GM19193 (cell line): ENCODE results near the gene ANKRD10.

Experiments used
- POLR2A ChIP-seq: IDR thresholded peaks from 4 replicates; pipeline ENCODE4 v1.6.1; 2011; ENCODE audit not compliant: insufficient read depth, insufficient read length; ENCODE audit errors: extremely low read depth

The ANKRD10 gene

DNA sequence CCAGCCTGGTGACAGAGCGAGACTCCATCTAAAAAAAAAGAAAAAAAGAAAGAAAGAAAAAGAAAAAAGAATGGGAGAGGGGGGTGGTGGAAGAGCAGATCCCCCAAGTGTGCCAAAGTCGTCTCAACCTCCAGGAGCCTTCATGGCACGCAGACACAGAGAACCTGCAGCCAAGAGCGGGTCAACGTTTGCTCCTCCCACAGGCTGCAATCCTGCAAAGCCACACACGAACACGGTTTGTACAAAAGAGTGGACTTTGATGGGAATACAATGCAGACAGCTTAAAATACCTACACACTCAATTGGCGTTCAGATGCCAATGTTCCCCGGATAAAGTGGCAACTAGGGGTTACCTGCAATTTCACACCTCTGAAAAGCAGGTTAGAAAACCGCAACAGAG, 29.4 kb downstream of the ANKRD10 start:
- no peak for TF ChIP-seq POLR2A

DNA sequence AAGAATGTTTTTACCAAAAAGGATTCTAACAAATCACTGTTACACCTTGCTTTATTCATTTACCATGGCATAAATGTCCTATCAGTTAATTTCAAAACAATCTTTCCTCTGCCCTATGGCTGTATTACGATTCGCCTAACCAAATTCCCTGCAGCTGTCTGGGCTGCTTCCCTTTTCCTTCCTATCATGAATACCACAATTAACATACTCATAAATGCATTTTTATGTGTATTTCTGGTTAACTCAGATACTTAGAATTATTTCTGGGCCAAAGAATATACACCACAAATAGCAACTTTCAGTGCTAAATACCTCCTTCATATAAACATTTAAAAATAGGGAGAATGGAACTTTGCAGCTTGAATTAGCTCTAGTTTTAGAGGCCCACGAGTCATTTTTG, 30.4 kb downstream of the ANKRD10 start:
- no peak for TF ChIP-seq POLR2A

DNA sequence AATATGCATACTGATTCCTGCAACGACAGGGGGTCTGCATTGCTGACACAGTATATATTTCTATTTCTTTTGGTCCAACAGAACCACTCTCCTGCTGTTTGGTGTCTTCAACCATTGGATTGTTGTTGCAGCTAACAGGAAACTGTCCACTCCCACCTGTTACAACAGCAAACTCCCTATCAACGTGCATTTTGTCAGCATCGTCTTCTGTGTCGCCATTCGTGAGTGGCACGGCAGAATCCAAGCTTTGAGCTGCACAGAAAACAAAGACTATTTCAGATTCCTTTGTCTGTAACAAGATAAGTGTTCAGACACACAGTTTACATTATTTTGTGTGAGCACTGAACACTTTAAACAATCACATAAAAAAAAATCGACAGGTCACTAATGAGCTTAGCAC, 31.3 kb downstream of the ANKRD10 start:
- no peak for TF ChIP-seq POLR2A

DNA sequence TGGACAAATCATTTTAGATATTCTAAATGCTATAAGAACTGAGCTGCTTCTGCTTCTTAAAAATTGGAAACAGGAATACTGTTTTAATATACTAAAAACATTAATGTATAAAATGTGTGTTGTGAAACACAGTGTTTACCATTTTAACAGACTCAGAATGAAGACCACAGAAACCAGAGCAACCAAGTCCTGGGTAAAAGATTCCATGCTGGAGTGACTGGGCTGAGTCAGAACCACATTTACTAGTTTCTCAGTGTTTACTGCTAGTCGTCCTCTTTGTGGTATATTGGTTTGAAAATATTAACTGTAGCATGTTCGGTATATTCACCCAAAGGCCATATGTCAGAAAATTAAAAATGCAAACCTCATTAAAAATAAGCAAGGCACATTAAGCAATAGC, 31.9 kb downstream of the ANKRD10 start:
- TF ChIP-seq POLR2A: no peak

DNA sequence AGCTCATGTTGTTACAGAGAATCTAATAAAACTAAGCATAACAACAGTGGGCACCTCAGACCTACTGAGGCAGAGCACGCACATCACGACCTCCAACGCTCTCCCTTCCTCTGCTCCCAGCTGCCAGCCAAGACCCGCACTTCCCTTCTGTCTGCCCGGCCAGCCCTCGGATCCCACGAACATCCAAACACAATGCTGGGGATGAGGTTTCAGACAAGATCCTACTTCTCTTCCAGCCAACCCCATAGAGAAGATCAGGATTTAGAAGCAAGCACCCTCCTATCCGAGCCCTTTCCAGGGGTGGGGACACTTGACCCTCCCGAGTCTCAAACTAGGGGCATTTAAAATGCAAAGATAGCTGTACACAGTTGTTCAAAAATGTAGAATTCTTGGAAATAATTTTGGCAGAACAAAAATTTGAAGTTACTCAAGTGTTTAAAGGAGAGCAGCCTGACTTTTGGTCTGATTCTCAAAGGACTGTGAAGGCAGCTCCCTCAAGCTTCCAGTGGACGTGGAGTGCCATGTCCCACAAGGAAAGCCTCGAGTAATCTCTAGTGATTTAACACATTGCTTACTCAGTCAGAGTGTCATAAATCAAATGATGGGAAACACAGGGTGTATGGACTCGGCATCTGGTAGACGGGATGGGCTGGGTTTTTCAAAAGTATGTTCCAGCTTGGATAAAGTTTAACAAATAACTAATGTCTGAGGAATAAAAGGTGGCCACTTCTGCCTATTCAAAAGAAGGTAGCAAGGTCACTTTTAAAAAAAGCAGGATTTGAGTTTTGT, 32.8 kb downstream of the ANKRD10 start:
- no peak for TF ChIP-seq POLR2A

DNA sequence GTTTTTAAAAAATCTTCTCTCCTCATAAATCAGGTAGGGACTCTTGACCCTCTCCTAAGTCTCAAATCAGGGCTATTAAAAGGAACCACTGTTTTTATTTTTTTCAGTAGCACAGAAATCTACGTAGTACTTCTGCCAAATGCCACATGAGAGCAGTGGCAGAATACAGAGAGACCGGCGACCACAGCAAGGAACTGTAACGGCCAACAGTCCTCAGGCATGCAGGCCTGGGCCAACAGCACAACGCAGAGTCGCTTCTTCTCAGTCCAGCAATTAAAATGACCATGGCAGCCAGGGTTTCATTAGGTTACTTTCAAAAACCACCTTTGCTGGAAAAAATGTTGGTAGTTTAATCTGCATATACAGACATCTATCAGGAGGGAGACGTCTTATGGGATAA, 34.2 kb downstream of the ANKRD10 start:
- TF ChIP-seq POLR2A: no peak

DNA sequence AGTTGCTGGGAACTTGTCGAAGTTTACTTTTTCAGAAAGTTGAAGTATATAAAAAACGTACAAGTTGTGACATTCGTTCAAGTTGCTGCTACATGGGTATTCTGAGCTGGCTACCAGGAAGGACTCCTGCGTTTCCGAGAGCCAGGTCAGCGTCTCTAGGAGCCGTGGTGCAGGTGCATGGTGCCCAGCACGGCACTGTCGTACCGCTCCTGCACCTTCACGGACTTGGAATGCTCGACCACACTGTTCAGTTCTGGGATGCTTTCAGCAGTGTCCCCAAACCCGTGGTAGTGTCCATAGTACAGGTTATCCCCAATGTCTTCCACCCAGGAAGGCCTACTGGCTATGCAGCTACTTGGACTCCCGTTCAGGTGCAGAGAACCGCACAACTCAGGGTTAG, 35.4 kb downstream of the ANKRD10 start:
- TF ChIP-seq POLR2A: no peak

DNA sequence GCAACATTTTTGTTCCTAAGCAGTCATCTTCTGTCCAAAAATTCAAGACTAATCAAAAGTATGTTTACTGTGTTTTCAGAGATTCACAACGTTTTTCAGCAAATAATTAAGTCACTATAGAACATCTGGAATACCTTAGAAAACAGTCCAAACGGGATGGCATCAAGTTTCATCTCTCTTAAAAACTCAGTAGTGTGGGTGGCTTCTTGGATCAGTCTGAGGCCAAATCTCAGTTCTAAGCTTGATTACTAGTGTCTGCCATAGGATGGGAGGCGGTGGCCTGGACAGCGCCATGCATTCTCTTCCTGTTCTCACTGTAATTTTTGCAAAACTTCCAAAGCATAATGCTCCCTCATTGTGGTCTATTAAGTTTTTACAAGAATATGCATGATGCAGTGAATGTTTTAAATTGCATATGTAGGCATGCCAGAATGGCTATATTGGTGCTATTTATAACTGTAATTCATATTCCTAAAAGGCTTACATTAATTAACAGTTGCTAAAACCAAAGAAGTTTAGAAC, 37.1 kb downstream of the ANKRD10 start:
- no peak for TF ChIP-seq POLR2A

DNA sequence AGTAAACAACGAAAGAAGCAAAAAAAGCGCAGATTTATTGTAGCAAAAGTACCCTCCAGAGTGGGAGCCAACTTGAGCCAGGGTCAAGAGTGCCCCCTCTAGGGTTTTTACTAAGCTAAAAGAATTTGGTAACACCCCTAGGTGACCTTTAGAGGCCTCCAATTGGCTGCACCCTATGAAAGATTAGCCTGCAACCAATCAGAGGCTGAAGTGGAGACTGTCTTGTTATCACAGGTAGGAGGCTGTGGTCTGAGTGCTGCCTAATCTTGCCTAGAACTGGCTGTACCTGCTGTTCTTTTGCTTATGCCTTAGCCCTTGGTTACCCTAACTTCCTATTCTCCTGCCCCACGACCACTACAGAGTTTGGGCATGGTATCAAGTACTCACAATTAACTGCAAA, 38.3 kb downstream of the ANKRD10 start:
- TF ChIP-seq POLR2A: no peak

DNA sequence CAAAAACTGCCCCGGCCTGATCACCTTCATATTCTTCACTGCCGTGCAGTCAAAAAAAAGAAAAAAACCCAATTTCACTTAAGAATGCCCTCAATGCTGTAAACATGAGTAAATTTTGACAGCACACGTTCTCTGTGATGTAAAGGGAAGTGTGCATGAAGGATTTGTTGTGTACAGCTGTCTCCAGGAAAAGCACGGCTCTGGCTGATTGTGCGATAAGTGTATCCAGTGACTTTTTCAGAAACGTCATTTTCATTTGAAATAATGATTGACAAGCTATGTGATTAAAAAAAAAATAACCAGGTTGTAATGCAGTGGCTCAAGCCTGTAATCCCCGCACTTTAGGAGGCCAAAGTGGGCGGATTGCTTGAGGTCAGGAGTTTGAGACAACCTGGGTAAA, 39.6 kb downstream of the ANKRD10 start:
- TF ChIP-seq POLR2A: no peak

DNA sequence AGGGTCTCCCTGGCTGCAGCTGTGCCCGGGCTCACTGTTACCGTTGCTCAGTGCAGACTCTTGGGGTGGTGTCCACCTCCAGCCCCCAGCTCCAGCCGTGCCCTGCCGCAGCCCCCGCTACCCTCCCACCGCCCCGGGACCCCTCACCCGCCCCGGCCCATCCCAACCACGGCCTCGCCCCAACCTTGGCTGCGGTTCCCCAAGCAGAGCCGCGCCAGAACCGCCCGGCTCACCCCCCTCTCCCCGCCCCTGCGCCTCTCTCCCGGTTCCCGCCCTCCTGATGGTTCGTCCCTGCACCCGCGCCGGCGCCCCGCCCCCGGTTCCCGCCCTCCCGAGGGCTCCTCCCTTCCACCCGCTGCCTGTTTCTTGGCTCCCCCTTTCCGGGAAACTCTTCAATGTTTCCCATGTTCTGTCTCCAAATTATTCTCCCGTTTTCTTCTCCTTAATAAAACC, 40.3 kb downstream of the ANKRD10 start:
- no peak for TF ChIP-seq POLR2A

DNA sequence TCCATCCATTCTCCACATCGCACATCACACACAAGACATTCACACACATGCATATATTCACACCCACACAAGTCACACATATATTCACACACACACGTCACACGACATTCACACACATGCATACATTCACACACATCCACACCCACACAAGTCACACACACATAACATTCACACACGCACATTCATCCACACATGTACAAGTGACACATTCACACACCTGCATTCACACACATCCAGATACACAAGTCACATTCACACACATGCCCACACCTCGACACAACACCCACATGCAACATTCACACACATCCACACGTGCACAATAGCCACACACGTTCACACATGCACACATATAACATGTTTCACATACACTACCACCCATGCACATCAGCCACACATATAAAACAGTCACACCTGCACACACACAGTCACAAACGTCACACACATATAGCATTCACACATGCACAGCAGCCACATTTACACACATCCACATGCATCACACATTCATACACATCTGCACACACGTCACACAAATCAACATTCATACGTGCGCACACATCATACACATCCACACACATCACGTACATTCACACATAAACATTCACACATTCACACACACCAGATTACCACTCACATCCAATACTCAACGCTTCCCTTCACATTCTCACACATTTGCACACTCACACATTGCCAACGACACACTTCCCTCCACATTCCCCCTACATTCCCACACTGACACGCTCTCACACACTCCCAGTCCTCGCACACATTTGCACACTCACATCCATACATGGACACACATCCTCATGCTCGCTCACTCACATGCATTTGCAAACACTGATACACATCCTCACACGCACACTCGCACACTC, 41.0 kb downstream of the ANKRD10 start:
- no peak for TF ChIP-seq POLR2A

DNA sequence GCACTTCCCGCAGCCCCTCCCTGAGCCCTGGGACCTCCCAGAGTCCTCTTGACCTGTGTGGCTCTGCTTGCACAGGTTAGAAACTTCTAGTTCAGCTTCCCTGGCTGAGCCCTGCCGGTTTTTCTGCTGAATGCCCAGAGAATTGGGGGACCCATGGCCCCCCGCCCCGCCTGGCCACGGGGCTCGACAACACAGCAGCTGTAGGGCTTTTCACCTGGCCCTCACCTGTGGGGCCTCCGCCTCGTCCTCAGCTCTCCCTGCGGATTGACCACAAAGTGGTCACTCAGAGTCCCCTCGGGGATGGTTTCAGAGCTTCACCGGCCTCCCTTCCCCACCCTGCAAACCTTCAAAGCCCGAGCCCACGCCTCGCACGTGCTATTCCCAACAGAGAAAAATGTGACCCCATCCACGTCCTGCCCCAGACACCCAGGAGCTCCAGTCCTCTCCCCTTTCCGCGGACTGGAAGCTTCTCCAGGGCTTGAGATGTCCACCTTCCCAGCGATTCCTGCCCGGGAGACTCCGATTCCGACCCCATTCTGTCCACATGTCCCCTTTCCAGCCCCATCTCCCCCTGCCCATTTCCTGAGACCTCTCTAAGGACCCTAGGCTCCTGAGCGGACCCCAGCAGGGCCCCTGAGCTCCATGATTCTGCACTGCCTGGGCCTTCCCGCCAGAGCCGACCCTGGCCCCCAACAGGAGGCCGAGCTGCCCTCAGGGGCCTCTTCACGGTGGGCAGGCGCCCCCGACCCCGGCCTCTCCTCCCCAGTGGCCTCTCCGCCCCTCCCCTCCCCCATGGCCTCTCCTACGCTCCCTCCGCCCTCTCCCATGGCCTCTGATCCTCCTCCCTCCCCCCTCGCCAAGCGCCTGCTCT, 41.9 kb downstream of the ANKRD10 start:
- TF ChIP-seq POLR2A: no peak

DNA sequence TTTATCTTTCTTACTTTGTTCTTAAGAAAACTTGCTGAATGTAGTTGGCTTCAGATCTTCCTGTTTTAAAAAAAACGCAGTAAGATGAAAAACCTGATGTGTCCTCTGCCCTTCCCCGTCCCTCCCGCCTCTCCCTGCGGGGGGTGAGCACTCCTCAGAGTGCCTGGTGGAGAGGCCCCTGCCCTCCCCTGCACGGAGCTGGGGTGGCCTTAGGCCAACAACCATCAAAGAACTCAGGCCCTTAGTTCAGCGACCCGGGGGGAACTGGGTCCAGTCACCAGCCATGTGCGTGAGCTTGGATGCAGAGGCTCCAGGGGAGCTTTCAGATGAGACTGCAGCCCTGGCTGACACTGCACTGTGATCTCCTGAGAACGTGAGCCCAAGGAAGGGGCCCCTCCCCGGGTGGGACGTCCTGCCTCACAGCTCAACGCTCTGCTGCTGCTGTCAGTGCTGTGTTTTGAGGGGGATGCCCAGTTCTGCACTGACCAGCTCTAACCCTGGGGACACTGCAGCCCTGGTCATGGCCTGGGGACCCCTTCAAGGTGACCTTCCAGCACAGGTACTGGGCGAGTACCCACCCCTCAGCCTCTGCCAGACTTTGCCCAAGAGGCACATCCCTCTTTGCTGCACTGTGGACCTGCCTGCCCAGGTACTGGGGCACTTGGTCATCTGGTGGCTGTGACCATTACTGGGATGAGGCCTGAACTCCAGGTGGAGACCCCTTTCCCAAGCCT, 42.7 kb downstream of the ANKRD10 start:
- TF ChIP-seq POLR2A: no peak

DNA sequence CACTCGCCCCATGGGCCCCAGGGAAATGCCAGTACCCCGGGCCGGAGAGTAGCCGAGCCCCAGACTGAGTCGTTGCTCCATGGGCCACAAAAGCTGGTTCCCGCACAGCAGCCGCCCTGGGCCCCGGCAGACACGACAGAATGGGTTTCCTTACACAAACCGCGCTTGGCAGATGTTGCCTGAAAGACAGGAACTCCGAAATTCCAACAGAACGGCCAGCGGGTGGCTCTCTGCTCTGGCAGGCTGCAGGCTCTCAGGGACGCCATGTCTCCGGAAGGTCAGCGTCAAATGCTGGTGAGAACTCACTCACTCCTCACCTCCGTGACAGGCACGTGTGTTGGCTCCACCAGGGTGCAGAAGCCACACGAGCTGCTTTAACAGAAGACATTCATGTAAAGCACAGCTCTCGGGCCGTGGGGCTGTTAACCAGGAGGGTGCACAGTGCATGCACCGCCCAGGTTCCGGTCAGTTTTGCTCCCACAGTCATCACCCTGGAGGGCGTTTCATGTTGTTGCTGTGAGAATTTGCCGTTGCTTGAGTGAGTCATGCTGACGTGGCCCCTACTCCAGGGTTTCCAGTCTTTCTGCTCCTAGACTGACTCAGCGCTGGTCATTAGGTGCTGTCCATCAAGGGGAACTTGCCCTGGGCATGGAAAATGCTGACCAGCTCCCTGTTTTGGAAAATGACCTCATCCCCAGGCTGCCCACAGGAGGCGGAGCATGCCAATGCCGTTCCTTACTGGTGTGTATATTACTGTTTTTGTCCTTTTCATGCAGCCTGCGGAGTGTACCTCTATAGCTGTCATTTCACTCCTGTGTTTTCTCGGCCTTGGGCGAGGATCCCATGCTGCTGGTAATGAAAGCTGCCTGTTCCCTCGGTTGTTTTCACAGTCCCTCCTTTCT, 44.8 kb downstream of the ANKRD10 start:
- no peak for TF ChIP-seq POLR2A
